GM18526 (cell line): ENCODE measurements around the gene TYR.

Experiments
- POLR2A ChIP-seq: IDR thresholded peaks from 3 replicates; pipeline ENCODE4 v1.6.1; 2011; ENCODE audit not compliant: insufficient read length; ENCODE audit errors: extremely low read depth

Gene TYR

DNA sequence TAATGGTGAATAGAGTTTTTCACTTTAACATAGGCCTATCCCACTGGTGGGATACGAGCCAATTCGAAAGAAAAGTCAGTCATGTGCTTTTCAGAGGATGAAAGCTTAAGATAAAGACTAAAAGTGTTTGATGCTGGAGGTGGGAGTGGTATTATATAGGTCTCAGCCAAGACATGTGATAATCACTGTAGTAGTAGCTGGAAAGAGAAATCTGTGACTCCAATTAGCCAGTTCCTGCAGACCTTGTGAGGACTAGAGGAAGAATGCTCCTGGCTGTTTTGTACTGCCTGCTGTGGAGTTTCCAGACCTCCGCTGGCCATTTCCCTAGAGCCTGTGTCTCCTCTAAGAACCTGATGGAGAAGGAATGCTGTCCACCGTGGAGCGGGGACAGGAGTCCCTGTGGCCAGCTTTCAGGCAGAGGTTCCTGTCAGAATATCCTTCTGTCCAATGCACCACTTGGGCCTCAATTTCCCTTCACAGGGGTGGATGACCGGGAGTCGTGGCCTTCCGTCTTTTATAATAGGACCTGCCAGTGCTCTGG lies at the start of gene TYR:
Gene TYR (plus strand): TSS at position 185 of the 541 bp plus-strand sequence. CDS start 79 bp downstream, at position 264.
- no peak for TF ChIP-seq POLR2A

DNA sequence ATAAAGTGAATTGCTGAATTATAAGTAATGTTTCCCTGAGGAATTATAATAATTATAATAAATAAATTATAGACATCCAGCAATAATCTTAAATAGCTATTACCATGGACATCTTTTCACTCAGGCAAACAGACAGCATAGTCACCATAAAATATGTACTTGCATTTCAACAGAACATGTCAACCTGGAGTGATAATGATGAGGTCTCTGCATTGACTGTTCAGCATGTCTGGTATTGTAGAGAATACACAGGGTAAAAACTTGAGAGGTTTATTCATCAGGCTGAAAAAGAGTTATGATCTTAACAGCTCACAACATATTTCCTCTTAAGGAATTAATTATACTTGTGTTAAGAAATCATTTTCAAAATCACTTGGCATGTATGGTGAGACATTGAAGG lies 41.1 kb upstream of the TYR start:
- no peak for TF ChIP-seq POLR2A

- no peak for TF ChIP-seq POLR2A
Measured at GRCh38 chr11:89147229-89147628, 30.4 kb upstream of the TYR start.

DNA sequence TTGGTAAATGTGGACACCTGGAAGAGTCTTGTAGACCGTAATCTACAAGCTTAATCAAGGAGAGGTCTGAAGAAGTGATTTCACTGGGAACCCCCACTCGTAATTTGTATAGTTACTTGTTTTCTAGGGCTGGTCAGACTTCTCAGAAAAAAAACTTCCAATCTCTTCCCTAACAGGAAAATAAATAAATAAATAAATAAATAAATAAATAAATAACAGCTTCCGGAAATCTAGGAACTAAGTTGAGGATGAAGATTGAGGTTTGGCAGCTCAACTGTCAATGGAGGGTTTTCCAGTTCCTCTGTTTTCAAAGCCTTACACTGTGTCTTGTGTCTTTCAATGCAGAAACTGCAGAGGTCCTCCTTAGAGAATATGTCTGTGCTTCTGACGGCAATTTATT lies 17.7 kb upstream of the TYR start:
- no peak for TF ChIP-seq POLR2A

DNA sequence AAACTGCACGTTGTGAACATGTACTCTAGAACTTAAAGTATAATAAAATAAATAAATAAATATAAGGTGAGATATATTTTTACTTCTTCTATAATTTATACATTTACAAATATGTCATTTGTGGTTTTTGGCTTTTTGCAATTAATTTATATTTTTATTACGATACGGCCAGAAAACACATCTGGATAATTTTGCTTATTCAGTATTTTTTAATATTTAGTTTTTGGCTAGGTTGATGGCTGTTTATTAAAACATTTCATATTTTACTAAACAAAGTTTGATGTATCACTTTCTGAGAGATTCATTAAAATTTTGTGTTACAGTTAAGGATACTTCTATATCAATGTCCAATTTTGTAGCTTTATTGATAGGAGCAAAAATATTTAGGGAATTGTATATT lies 15.7 kb upstream of the TYR start:
- TF ChIP-seq POLR2A = no peak

DNA sequence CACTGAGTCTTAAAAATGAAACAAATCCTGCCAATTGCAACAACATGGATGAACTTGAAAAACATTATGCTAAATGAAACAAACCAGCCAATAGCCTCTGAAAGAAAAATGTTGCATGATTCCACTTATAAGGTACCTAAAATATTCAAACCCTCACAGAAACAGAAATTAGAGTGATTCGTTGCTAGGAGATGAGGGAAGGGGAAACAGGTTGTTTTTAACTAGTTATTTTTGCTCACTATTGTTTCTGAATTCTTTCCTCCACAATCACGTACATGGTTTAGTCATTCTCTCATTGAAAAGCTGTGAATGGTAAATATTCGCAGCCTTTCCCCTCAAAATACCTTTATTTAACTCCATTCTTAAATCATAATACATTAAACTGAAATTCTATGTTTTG lies 14.0 kb upstream of the TYR start:
- TF ChIP-seq POLR2A = no peak

DNA sequence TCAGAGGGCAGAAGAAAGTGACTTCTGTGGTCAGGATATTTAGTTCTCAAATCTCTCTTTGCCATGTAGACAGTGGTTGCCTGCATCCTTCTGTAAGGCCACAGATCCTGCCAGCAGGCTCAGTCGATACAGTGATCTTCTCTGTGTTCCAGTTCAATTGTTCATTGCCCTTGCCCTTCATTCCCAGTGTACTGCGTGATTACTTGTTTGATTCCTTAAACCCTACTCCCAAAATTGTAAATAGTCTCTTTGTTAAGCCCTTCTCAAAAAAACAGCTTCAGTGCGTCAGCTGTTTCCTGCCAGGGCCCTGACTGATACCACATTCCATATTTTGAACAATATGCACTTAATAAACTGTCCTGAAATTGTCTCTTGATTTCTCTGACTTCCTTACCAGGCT lies 9.3 kb upstream of the TYR start:
- TF ChIP-seq POLR2A = no peak

DNA sequence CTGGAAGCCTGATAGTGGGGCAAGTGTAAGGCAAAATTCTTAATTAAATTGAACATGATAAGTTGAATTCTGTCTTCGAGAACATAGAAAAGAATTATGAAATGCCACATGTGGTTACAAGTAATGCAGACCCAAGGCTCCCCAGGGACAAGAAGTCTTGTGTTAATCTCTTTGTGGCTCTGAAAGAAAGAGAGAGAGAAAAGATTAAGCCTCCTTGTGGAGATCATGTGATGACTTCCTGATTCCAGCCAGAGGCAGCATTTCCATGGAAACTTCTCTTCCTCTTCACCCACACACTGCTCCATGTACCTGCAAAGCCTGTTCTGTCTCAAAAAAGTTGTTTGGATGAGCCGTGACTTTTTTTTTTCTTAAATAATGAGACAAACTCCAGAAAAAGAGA lies 1.9 kb upstream of the TYR start:
- no peak for TF ChIP-seq POLR2A

DNA sequence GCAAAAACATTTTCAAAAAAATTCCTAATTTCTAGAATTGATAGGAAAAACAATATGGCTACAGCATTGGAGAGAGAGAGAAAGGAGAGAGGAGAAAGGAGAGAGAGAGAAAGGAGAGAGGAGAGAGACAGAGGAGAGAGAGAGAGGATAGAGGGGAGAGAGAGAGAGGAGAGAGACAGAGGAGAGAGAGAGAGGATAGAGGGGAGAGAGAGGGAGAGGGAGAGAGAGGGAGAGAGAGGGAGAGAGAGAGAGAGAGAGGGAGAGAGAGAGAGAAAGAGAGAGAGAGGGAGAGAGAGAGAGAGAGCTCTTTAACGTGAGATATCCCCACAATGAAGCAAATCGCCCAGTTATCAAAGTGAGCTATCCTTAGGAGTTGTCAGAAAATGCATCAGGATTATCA lies 737 bp upstream of the TYR start:
- no peak for TF ChIP-seq POLR2A

DNA sequence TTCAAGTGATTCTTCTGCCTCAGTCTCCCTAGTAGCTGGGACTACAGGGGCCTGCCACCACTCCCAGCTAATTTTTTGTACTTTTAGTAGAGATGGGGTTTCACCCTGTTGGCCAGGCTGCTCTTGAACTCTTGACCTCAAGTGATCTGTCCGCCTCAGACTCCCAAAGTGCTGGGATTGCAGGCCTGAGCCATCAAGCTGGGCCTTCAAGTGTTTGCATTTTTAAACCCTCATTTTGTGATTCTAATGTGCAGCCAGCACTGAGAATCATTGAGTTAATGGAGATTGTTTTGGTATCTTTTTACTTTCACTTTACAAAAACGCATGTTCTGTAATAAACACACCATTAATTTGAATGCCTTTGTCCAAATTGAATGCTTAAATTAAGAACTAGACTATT lies 3.4 kb downstream of the TYR start:
- no peak for TF ChIP-seq POLR2A

DNA sequence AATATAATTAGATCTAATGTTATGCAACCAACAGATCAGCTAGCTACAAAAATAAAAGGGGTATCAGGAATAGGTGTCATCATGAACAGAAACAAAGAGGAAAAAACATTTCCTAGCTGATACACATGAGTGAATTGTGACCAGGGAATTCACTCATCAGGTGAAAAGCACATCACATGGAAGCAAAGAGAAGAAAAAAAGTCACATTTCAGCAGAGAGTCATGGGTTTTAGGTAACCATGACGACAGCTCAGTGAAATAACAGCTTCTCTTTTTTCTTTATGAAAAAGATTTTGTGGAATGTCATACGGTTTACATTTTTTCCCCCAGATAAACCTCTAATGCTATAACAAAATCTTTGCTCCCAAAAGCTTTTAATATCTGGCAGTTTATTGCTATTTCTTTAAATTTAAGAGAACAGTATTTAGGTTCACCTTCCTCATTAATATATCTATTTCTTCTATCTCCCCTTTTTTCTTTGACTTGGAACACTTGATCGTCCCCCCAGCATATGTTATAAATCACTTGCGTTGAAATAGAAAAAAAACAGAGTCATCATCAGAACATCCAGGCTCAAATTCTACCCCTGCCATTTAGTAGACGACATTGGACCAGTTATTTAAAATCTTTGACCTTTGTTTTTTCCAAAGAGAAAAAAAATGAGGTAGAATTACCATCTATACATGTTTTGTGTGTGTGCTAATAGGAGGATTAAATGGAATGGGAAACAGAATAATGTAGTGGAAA lies 5.3 kb downstream of the TYR start:
- TF ChIP-seq POLR2A = no peak

DNA sequence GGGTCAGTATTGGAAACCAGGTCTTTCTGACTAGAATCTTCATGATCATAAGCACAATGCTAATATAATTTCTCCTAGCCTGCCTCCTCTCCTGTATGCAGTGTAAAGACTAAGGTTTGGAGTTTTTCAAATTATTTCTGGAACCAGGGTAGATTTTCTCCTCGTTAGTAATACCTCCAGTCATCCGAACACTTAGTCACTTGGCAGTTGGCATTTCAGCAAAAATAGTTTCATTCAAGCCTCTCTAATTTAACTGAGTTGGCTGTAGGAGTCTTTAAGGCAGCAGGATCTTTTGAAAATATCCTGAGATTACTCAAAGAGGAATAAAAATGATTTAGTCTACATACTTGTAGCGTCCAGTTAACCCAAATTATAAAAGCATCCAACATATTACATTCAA lies 6.3 kb downstream of the TYR start:
- no peak for TF ChIP-seq POLR2A

- no peak for TF ChIP-seq POLR2A
Measured at GRCh38 chr11:89189776-89190175, 12.1 kb downstream of the TYR start.

GRCh38 chr11:89201138-89201537 lies 23.5 kb downstream of the TYR start:
- TF ChIP-seq POLR2A = no peak

GRCh38 chr11:89203814-89204213 lies 26.1 kb downstream of the TYR start:
- no peak for TF ChIP-seq POLR2A

GRCh38 chr11:89205378-89205777 lies 27.7 kb downstream of the TYR start:
- TF ChIP-seq POLR2A = no peak

GRCh38 chr11:89220684-89221339 lies 43.1 kb downstream of the TYR start:
- TF ChIP-seq POLR2A = no peak

GRCh38 chr11:89235083-89235482 lies 57.4 kb downstream of the TYR start:
- TF ChIP-seq POLR2A = no peak
